HG03025 (cell line): ENCODE measurements around the gene SLC1A7.

Experiments
- ATAC-seq: cut with Tn5 transposase; IDR thresholded peaks from one replicate; pipeline ENCODE4 v1.9.1; 2021; ENCODE audit warnings: mild to moderate bottlenecking, moderate library complexity; ENCODE audit not compliant: unreplicated experiment, low FRiP score

SLC1A7 gene

GRCh38 chr1:53093451-53093754 is 49.0 kb downstream of the SLC1A7 start:
- ATAC-seq, result no peak

- no peak for ATAC-seq
Measured at GRCh38 chr1:53092659-53093450, 49.6 kb downstream of the SLC1A7 start.

GRCh38 chr1:53091841-53092645 is 50.4 kb downstream of the SLC1A7 start:
- ATAC-seq, result no peak

GRCh38 chr1:53090227-53091147 is 52.0 kb downstream of the SLC1A7 start:
- ATAC-seq, result no peak

GRCh38 chr1:53089478-53090226 is 52.8 kb downstream of the SLC1A7 start:
- no peak for ATAC-seq

GRCh38 chr1:53088616-53089300 is 53.7 kb downstream of the SLC1A7 start:
- no peak for ATAC-seq

- no peak for ATAC-seq
Measured at GRCh38 chr1:53087332-53088285, 54.8 kb downstream of the SLC1A7 start.

GRCh38 chr1:53086491-53087070 is 55.9 kb downstream of the SLC1A7 start:
- ATAC-seq, result no peak

GRCh38 chr1:53085405-53085804 is 57.0 kb downstream of the SLC1A7 start:
- no peak for ATAC-seq

- no peak for ATAC-seq
Measured at GRCh38 chr1:53084589-53084971, 57.9 kb downstream of the SLC1A7 start.

GRCh38 chr1:53083636-53084588 is 58.5 kb downstream of the SLC1A7 start:
- no peak for ATAC-seq

- no peak for ATAC-seq
Measured at GRCh38 chr1:53082826-53083455, 59.5 kb downstream of the SLC1A7 start.

- no peak for ATAC-seq
Measured at GRCh38 chr1:53081384-53082066, 60.9 kb downstream of the SLC1A7 start.

GRCh38 chr1:53080769-53081168 is 61.7 kb downstream of the SLC1A7 start:
- no peak for ATAC-seq

GRCh38 chr1:53080041-53080440 is 62.4 kb downstream of the SLC1A7 start:
- no peak for ATAC-seq

GRCh38 chr1:53079251-53079650 is 63.2 kb downstream of the SLC1A7 start:
- ATAC-seq, result no peak
